Cardiac muscle cell (in vitro differentiated cells and primary cell): ENCODE data around the gene ZNF407. TPM values are rescaled to one million over a fixed set of nuclear protein-coding genes. Genes with fewer than 3 reads are reported as not detected.

ENCODE experiments used
- DNase-seq, 2 donors: peaks; one replicate each; pipeline versions ENCODE4 v3.0.0 to v3.0.0-alpha.2; 2010 to 2017; ENCODE audit warnings: low read depth in 1 of 2, low spot score in 1 of 2
- H3K27ac ChIP-seq: fragments of 200-600 bp; sonication (generic); 2 replicates; pipeline ENCODE4 v1.5.1; 2016
- H3K27me3 ChIP-seq: fragments of 200-600 bp; sonication (generic); 2 replicates; pipeline ENCODE4 v1.6.0; 2016; ENCODE audit warnings: control low read depth
- H3K36me3 ChIP-seq: fragments of 200-600 bp; sonication (generic); 2 replicates; pipeline ENCODE4 v1.5.1; 2016; ENCODE audit warnings: control low read depth
- H3K4me1 ChIP-seq: fragments of 200-600 bp; sonication (generic); 2 replicates; pipeline ENCODE4 v1.8.1; 2017; ENCODE audit warnings: low read depth, mild to moderate bottlenecking, mixed run types
- H3K4me3 ChIP-seq: fragments of 200-600 bp; sonication (generic); 2 replicates; pipeline ENCODE4 v1.5.1; 2016; ENCODE audit warnings: mild to moderate bottlenecking
- H3K9me3 ChIP-seq: fragments of 200-600 bp; sonication (generic); 2 replicates; pipeline ENCODE4 v1.5.1; 2017; ENCODE audit warnings: low read depth, mild to moderate bottlenecking, control low read depth
- polyA plus RNA-seq: library from polyadenylated mRNA; unstranded; fragments of >200 nt; fragmentation: Nextera tagmentation; extraction: Ambion mirVana; gene quantifications from 2 replicates; pipeline ENCODE4 v1.2.1, GENCODE V29; 2016
- total RNA-seq: library from RNA; depleted of rRNA; stranded (reverse); fragments of >200 nt; gene quantifications from 2 replicates; pipeline ENCODE4 v1.2.3, GENCODE V29; 2016
- TF ChIP-seq, protein P1 (sequence below): IDR thresholded peaks from 2 replicates; pipeline ENCODE4 v1.5.1; 2012; ENCODE audit warnings: low read depth, mild to moderate bottlenecking, low read length

The ZNF407 gene
- total and polyA plus RNA-seq, 2 experiments from 2014 or later: 4.6 to 8.0 TPM

DNA sequence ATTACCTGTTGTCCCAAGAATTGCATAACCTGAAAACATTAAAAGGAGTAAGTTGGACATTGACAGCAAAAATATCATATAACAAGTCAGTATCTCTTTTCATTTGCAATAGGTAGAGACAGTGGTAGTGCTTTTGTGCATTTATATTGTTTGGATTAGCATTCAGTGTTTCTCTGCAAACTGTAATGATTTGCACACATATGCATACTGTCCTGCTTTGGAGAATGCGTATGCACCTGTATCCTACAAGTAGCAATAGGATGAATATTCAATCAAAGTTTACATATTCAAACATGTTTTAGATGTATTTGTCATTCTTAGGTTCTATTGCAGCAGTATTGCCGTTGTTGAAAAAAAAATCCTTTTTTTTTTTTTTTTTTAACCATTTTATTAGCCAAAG is 201.9 kb downstream of the ZNF407 start:
- DNase-seq: no peak
- H3K4me1 ChIP-seq: peaks cover 39% of the 10 kb centered on the region
- no peaks in the 10 kb centered on the region for H3K9me3 ChIP-seq
- TF ChIP-seq, protein P1, sequence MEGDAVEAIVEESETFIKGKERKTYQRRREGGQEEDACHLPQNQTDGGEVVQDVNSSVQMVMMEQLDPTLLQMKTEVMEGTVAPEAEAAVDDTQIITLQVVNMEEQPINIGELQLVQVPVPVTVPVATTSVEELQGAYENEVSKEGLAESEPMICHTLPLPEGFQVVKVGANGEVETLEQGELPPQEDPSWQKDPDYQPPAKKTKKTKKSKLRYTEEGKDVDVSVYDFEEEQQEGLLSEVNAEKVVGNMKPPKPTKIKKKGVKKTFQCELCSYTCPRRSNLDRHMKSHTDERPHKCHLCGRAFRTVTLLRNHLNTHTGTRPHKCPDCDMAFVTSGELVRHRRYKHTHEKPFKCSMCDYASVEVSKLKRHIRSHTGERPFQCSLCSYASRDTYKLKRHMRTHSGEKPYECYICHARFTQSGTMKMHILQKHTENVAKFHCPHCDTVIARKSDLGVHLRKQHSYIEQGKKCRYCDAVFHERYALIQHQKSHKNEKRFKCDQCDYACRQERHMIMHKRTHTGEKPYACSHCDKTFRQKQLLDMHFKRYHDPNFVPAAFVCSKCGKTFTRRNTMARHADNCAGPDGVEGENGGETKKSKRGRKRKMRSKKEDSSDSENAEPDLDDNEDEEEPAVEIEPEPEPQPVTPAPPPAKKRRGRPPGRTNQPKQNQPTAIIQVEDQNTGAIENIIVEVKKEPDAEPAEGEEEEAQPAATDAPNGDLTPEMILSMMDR: no peak
- H3K4me3 ChIP-seq: no peak overlapping the region
- H3K27me3 ChIP-seq: no peaks in the 10 kb centered on the region
- H3K36me3 ChIP-seq: no peaks in the 10 kb centered on the region
- no peak overlapping the region for H3K27ac ChIP-seq

DNA sequence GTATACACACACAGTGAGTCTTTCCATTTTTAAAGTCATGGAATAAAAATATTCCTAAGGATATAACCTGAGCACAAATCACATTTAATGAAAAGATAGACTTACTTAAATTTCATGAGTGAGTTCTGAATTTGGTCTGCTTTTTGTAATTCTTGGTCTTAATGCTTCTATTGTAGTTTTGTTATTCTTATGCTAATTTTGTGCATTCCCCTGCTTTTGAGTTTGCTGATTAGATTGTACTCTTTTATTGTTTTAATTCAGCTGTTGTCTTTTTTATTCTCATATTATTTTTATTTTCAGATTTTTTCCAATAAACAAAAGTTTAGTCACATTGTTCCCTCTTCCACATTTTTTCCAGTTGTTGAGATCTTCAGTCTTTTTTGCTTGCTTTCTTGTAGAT is 202.4 kb downstream of the ZNF407 start:
- H3K9me3 ChIP-seq: no peaks in the 10 kb centered on the region
- no peaks in the 10 kb centered on the region for H3K27me3 ChIP-seq
- no peak overlapping the region for H3K27ac ChIP-seq
- H3K4me3 ChIP-seq: no peak overlapping the region
- H3K36me3 ChIP-seq: no peaks in the 10 kb centered on the region
- TF ChIP-seq, protein P1: no peak
- DNase-seq: no peak
- H3K4me1 ChIP-seq: peaks cover 45% of the 10 kb centered on the region

DNA sequence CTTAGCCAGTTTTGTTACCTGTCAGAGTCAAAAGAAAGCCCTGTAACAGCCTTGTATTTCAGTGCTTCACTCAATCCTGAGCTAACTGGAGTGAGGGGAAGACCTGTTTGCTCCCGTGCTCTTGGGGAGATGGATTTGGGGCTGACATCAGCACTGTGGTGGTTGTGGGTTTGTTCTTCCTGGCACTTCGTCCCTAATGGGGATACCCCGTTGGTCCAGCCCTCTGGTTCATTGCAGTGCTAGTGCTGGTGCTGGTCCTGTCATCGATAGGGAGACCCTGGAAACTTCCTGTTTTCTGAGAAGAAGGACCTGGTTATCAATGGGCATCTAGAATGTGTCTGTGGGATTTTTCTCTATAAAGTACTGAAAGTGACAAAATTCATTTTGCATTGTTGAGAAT is 205.4 kb downstream of the ZNF407 start:
- no peaks in the 10 kb centered on the region for H3K36me3 ChIP-seq
- no peak overlapping the region for H3K27ac ChIP-seq
- no peak overlapping the region for H3K4me3 ChIP-seq
- no peak for DNase-seq
- no peaks in the 10 kb centered on the region for H3K9me3 ChIP-seq
- peaks cover 46% of the 10 kb centered on the region for H3K4me1 ChIP-seq
- TF ChIP-seq, protein P1: no peak
- H3K27me3 ChIP-seq: no peaks in the 10 kb centered on the region

DNA sequence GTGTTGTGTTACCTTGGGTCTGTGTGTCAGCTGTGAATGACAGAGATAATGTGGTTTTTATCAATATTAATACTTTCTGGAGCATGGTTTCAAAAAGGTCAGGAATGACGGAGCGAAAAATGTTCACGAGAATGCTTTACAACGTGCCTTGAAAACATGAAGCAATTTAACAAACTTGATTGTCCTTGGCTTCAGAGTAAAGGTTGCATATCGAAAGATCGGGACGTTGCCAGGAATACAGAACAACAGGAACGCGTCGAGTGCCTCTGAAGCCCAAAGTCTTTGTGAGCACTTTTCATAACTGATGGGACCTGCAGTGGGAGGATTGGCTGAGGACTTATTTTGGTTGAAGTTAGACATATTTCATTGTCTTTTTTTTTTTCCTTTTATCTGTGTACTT is 206.1 kb downstream of the ZNF407 start:
- DNase-seq: peak in 1 of 2 donors; percentile 56
- Histone ChIP-seq H3K27ac (no peak overlapping the region), H3K27me3 (no peaks in the 10 kb centered on the region), H3K36me3 (no peaks in the 10 kb centered on the region), H3K9me3 (no peaks in the 10 kb centered on the region), H3K4me3 (no peak overlapping the region), H3K4me1 (peaks cover 46% of the 10 kb centered on the region)
- TF ChIP-seq, protein P1: no peak

DNA sequence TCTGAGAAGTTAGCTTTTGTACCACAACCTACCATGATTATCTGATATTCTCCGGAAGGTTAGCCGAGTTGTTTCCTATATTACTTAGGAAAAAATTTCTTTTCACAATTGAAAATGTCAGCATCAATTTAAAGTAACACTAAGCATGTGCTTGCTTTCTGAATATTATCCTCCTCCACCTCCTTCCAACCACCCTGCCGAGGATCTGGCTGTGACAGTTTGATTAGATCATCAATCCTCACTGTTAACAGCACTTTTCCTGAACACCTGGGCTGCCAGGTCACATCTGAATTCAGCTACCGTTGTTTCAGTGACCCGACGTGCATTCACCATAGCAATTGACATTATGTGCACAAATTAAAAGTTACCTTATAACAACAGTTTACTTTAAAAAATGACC is 207.0 kb downstream of the ZNF407 start:
- H3K4me3 ChIP-seq: no peak overlapping the region
- no peaks in the 10 kb centered on the region for H3K9me3 ChIP-seq
- TF ChIP-seq, protein P1: no peak
- H3K4me1 ChIP-seq: peaks cover 46% of the 10 kb centered on the region
- DNase-seq: peak in 1 of 2 donors; percentile 19
- no peaks in the 10 kb centered on the region for H3K36me3 ChIP-seq
- H3K27ac ChIP-seq: peak overlapping the region; percentile 25
- H3K27me3 ChIP-seq: no peaks in the 10 kb centered on the region

DNA sequence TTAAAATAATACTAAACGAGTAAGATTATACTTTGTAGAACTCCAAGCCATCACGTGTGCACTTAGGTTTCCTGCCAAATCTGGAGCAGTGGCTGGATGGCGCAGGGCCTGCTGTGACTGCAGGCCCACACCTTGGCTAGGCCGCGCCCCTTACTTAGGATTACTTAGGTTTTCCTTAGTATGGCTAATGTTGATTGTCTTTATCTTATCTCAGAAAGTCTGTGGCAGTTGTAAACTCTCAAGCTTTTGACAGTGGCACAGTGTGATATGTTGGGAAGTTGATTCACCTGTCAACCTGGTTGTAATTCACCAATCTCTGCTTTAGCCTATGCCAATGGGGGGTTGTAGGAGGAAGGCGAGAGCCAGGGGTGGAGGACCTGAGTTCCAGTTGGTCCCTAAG is 208.4 kb downstream of the ZNF407 start:
- no peak overlapping the region for H3K4me3 ChIP-seq
- TF ChIP-seq, protein P1: no peak
- H3K27ac ChIP-seq: peak overlapping the region; percentile 59
- no peaks in the 10 kb centered on the region for H3K27me3 ChIP-seq
- no peaks in the 10 kb centered on the region for H3K36me3 ChIP-seq
- H3K9me3 ChIP-seq: no peaks in the 10 kb centered on the region
- H3K4me1 ChIP-seq: peaks cover 46% of the 10 kb centered on the region
- DNase-seq: peak in 1 of 2 donors; percentile 49
